HG03066 (cell line): ENCODE measurements around the gene PKNOX2.

ENCODE experiments used
- ATAC-seq: cut with Tn5 transposase; IDR thresholded peaks from one replicate; pipeline ENCODE4 v1.9.1; 2021; ENCODE audit warnings: low read depth; ENCODE audit not compliant: unreplicated experiment

PKNOX2 gene

DNA sequence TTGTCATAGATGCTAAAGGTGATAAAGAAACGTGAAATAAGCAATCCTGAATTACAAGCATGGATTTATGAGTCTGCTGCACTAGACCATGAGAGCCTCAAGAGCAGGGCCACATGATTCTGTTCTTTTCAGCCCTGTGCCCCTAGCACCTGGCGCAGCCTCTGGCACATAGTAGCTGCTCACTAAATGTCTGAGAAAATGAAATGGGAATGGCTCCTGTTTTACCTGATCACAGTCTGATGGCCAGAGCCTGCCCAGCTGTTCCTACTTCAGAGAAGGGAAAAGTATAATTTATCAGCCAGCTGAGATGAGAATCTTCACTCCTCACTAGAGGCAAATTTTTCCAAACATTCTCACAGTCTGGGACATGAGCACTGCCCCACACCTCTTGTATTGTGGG is 10.7 kb upstream of the PKNOX2 start:
- no peak for ATAC-seq

DNA sequence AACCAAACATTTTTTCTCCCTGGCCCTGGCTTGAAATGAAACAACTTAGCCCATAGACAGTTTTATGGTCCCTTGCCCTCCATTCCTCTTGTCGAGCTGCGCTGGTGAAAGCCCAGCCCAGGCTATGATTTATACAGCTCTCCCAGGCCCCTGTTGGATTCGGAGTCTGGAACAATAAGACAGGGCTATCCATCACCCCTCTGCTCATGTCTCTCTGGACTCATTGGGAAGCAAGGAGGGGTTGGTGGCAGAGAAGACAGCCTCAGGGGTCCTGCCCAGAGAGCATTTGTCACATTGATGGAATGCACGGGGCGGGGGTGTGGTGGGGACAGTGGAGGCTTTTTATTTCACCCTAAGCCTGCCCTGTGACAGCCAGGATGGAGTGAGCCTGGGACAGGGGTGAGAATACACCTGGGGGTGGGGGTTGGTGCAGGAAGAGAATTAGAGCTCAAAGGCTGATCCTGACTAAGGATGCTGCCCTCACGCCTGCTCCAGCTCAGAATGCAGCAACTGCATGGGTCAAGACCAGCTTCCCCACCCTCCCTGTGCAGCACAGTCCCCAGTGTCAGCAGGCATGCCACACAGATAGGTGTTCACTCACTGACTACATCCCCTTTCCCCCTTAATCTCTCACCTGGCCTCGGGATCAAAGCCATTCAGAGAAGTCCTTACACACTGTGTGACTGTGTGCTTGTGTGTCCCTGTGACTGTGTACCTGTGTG is 10.0 kb upstream of the PKNOX2 start:
- ATAC-seq, result no peak

DNA sequence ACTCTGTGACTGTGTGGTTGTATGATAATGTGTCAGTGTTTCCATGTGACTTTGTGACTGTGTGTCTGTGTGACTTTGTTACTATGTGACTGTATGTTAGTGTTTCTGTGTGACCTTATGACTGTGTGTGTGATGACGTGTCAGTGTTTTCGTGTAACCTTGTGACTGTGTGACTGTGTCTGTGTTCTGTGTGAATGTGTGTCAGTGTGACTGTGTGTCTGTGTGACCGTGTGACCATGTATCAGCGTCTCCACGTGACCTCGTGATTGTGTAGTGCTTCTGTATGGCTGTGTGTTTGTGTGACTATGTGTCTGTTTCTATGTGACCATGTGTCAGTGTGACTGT is 9.5 kb upstream of the PKNOX2 start:
- ATAC-seq, result no peak

DNA sequence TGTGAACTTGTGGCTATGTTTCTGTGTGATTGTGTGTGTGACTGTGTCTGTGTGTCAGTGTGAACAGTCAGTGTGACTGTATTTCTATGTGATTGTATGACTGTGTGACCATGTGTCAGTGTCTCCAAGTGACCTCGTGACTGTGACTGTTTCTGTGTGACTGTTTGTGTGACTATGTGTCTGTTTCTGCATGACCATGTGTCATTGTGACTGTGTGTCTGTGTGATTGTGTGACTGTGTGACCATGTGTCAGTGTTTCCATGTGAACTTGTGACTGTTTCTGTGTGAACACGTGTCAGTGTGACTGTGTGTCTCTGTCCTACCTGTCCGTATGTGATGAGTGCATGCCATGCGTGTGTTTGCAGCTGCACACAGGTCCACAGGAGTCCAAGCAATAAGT is 8.8 kb upstream of the PKNOX2 start:
- no peak for ATAC-seq

DNA sequence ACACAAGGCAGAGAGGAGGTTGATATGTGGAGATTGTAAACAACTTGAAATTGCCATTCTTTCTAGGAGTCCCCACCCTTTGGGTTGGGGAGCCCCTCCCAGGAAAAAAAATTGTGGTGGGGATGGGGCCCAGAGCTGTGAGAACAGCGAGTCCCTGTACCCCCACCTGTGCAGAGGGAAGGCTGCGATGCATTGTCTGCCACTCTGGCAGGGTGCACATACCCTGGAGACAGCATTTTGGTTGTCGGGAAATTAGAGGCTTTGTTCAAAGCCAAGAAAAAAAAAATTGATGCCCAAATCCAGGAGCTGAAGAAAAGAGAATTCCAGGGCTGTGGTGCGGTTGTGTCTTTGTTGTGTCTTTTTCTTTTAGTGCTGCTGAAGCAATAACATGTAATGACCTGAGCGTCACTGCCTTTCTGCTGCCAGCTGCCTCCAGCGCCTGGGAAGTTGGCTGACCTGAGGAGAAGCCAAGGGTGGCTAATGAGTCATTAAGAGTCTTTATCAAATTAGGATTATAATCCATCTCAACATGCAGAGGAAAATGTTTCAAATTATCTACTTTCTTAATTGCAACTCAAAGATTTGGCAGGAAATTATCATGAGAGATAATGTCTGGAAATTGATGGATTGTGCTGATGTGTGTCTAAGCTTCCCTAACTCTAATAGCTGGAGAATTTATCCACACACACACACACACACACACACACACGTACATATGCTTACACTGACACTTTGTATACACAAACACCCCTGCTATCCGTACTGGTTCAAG is 8.0 kb upstream of the PKNOX2 start:
- ATAC-seq, result no peak

DNA sequence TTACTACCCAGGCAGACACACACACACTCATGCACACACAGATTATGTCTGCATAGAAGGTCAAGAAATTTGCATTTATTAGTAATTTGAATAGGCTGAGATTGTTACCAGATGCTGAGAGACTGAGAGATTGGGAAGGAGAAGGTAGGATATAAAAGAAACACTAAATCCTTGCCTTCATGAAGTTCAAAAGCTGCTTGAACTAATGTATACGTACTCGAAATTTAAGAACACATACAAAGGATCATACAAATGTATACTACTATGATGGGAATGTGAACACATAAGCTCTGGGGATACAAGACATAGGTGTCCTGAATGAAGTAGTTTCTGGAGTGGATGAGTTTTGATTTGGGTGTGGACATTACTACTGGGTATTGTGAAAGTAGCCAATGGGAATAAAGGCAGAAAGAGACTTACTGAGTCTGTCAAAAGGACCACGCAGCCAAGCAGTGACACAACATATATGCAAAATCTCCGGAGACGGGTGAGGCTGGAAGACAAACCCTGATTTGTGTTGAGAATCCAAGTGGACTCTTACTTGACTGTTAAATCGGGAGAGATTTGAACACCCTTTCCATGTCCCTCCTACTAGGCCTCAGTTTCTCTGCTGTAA is 7.3 kb upstream of the PKNOX2 start:
- ATAC-seq, result no peak

DNA sequence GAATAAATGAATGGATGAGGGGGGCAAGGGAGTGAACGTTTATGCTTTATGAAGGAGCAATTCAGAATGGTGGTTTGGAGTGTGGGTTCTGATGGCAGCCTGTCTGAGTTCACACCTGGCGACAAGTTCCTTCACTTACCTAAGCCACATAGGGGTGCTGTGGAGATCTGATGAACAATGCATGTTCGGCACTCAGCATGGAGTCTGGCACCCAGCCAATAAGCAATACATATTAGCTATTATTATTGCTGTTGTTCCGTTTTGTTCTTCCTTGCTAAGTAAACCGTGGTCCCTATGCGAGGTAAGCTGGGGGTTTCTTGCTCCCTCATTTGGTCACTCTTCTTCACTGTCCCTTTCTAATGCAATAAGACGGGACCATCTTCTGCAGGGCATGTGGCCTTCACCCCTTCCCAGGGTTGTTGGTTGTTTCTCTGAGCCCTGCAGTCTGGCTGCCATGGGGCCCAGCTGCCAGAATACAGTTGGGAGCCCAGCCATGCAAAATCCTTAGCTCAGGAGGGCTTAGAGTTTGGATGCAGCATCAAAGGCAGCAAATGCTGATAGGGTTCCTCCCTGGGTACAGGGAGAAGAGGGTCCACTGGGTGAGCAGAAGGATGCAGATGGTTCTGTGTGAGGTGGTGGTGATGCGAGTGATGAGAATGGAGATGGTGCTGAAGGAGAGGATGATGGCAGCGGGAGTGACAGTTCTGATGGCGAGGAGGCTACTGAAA is 6.4 kb upstream of the PKNOX2 start:
- no peak for ATAC-seq

DNA sequence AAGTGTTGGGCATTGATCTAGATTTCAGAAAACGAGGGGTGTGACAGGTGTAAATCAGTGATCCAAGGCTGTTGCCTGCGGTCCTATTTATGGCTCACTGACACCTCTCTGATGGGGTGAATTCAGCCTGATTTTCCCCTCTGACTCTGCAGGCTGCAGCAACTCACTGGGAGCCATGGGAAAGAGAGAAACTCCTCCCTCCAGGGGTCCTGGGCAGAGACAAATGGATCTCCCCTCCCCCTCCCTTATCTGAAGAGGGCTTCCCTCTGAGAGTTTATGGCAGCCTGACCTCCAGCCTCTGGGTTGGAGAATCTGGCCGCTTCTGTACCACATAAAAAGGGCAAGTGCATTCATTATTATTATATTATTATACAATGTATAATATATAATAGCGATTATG is 1.8 kb upstream of the PKNOX2 start:
- no peak for ATAC-seq

DNA sequence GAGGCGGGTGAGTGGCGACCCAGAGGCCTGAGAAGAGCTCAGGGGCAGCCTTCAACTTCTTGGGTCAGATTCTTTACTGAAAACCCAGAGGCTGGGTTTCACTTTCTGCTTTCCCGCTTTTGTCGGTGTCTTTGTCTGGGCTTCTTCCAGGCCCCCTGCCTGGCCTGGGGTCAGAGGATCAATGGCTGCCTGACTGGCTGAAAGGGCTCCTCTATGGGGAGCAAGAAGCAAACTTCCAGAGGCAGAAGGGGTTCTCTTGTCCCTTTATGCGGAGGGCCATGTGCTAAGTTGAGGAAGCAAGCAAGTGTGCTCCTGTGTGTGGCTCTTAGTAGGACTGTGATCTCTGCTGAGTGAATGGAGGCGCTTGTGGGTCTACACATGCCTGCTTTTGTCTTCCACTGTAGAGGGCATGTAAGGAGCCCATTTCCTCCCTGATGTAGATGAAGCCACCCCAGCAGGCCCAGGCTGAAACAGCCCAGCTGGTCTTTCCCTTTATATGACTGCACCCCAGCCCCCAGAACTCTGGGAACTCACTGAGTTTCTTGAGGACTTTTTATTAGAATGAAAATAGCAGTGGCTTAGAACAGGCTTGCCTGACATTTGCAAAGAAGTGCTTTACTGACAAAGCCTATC is 1.0 kb upstream of the PKNOX2 start:
- ATAC-seq, result no peak

DNA sequence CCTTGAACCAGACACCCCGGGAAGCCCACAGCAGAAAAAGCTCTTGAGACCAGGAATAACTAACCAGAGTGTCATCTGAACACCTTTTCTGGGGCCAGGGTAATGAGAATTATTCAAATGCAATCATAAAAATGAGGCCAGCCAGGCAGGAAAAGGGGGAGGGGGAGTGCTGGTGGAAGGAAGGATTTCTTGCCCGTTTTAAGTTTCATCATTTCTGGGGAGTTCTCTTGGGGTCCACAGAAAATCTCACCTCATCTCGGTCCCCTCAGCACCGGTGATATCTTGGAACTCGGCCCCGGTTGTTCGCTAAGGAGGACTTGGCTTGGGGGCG is 495 bp upstream of the PKNOX2 start:
- no peak for ATAC-seq

DNA sequence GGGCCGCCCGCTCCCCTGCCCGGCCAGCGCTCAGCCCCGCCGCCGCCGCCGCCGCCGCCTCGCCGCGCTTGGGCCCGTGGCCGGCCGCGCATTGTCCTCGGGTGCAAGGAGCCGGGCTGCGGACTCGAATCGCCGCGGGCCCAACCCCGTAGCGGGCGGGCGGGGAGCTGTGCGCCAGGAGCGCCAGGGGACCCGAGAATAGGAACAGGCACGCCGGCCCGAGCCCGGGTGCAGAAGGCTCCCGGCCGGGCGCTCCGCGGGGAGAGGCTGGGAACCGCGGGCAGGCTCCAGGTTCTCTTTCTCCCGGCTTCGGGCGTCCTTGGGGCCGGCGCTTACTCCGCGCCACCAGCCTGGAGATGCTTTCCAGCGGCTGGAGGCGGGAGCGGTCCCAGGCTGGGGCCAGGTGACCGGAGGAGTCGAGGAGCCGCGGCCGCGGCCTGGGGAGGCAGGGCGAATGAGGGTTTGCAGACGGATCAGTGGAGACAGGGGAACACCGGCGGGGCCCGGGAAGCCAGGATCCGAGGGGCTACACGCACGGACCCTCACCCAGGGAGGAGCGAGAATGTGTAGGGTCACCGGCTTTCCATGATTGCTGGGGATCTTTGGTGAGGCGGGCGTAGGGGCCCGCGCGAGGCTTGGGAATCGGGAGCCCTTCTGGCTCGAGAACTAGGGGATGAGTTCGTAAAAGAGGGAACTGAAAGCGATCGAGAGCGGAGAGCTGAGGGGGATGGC is 726 bp downstream of the PKNOX2 start:
- no peak for ATAC-seq

DNA sequence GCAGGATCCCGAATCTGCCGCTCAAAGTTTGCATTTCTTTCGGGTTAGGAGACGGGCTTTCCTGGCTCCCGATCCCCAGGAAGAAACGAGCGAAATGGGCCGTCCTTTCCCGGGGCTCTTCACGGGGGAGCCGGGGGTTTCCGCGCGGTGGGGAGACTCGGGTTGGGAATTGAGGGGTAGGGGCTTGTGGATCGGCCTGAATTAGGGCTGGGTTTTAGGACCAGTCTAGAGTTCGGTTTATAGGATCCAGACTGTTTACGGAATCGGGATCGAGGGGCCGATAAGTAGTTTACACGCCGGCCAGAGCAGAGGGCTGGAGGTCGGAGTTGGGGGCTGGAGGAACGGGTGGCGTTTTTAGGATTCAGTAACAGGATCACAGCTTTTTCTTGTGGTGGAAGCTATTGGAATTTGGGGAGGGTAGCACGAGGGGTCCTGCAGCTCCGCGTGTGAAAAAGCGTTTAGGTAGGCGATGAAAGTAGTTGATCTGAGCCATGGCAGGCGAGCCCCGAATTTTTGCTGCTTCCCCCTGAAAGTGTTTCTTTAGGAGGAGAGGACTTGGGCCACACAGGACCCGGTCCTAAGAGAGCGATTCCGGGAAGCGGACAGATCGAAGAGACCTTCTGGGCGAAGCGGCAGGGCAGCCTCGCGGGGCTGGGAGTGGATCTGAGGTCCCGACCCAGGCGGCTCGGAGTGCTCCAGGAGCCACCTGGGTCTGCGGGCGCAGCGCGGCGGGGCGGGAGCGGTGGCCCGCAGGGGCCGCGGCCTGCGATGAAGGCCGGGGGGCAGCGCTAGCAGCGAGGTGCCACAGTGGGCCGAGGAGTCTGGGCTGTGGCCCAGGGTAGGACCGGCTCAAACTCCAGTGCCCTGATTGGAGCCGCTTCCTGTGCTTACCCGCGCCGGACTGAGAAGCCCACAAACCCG is 1.6 kb downstream of the PKNOX2 start:
- no peak for ATAC-seq

DNA sequence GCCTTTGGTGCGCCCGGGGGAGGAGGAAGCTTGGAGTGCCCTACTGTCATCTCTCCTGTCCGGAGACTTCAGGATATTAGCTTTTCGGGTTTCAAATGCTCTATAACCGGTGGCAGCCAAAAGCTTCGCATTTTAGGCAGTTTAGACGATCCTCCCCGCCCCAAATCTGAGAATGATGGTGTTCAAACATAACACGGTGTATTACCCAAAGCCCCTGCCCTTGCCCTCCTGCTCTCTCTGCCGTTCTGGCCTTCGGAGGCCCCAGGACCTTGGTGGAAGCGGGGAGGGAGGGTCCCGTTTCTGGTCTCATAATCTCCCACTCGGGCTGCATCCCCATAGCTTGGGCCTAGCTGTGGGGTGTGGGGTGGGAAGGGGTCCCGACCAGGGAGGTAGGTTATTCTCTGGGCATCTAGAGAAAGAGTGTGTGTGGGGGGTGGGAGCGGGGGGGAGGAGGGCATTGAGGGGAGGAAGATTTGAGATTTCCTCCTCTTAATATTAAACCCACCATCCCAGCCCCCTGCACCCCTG is 2.3 kb downstream of the PKNOX2 start:
- no peak for ATAC-seq

DNA sequence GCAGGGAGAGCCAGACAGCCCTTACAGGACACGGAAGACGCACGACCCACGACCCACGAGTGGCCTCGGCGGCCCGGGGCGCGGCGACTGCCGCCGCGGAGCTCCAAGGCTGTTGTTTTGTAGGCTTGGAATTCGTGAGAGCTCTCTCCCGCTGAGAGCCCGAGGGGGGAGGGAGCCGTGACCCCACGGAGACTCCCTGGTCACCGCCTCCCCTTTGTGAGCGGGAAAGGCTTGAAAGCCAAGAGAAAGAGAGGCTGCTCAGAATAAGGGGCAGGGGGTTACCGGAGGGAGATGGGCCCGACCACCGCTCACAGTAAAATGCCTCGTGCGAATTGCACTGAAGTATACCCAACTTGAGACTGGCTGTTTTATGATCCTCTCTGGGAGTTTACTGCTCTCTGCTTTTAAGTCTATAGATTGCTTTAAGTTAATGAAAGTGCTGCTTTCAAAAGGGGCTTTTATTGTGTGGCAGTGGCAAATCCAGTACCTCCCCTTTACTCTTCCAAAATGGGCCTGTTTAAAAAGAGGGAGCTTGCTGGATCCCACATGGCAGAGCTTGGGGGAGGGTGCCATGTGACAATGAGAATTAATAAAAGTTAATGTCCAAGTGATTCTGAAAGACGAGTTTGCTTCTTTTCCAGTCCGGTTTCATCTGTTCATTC is 2.9 kb downstream of the PKNOX2 start:
- no peak for ATAC-seq

DNA sequence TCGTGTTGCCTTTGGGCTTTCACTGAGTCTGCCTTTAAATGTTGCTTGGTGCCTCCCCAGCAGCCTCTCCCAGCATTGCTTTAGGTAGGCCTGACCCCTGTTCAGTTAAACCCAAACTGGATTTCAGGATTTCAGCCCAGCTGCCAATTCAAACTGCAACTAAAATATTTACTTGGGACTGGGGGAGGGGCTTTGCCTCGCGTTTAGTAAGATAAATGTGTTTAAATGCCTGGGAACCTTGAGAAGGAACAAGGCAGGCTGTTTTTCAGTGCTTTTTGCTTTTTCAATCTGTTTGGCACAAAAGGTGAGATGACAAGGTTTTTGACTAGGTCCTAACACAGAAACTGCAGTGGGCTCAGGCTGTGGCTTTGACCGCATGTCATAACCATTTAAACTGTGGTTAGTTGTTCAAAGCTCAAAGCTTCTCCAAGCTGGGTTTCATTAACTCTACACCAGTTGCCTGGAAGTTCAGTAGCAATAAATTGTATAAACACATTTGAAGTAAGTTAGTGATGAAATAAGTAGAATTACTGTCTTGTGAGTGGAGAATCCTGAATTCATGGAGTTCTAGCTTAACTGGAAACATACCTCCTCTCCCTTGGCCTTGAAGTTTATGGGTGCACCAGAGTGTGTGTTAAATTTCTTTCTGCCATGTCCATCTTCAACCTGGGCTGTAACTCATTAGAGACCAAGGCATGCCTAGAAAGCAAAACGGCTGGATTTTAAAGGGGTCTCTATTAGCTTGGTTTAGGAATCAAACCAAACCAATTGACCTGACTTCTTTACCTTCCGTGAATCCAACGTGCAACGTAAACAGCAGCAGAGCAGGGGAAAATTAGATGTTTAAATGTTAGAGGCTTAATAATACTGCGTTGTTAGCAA is 3.6 kb downstream of the PKNOX2 start:
- ATAC-seq, result no peak

DNA sequence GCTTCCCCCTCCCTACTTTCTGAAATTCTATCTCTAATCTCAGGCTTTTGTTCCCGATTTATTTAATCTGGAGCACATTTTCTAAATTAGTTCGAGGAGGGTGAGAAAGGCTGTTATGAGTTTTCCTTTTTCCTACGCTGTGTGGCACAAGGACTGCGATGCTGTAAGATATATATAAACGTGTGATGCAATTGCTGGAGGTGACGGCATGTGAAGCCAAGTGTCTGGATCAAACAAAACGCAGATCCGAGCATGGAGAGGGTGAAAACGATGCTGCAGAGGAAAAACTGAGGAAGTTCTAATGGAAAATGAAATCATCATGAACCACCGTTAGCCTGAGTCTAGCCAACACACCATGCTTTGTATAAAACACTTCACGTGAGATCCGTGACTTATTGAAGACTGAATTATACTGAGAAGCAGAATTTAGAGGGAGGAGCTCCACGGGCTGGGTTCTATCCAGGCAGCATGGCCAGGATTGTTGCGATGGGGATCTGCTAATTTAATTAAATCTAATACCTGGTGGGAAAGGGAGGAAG is 4.4 kb downstream of the PKNOX2 start:
- no peak for ATAC-seq

DNA sequence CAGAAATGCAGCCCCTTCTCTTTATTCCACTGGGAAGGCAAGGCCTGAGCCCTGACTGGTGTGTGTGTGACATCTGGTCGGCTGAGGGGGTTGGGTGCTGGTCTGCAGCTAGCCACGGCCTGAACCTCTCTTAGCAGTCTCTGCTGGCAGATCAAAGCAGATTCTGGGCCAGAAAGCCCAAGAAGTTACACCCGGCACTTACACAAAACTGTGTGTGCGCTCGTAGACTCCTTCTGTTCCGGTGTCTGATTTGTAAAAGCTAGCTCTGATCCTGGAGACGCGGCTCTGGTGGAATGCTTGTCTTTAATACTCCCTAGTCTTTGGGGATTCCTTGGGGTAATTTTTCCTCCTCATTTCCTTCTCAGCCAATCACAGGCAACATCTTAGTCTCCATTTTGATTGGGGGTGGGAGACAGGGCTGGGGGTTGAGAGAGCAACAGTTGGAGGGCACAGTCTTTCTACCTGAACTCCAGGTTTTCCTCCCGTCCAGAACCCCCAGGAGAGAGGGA is 5.5 kb downstream of the PKNOX2 start:
- no peak for ATAC-seq
